Stimulated activated CD8-positive, alpha-beta memory T cell treated with anti-CD3 and anti-CD28 coated beads, Interleukin-7, amount 100 ng/mL, for 48 hours (primary cell): ENCODE results near the gene CPT1B.
"Not testable (repeated sequence)": the region's sequence is repeated elsewhere in the genome, so short reads cannot be mapped to it uniquely, and the experiment has no call there.

ENCODE experiments used
- DNase-seq, 2 donors: peaks; one replicate each; pipeline ENCODE4 v3.0.0-alpha.2; 2020; ENCODE audit warnings: low read depth in 1 of 2; ENCODE audit errors: extremely low read depth in 1 of 2

CPT1B gene

DNA sequence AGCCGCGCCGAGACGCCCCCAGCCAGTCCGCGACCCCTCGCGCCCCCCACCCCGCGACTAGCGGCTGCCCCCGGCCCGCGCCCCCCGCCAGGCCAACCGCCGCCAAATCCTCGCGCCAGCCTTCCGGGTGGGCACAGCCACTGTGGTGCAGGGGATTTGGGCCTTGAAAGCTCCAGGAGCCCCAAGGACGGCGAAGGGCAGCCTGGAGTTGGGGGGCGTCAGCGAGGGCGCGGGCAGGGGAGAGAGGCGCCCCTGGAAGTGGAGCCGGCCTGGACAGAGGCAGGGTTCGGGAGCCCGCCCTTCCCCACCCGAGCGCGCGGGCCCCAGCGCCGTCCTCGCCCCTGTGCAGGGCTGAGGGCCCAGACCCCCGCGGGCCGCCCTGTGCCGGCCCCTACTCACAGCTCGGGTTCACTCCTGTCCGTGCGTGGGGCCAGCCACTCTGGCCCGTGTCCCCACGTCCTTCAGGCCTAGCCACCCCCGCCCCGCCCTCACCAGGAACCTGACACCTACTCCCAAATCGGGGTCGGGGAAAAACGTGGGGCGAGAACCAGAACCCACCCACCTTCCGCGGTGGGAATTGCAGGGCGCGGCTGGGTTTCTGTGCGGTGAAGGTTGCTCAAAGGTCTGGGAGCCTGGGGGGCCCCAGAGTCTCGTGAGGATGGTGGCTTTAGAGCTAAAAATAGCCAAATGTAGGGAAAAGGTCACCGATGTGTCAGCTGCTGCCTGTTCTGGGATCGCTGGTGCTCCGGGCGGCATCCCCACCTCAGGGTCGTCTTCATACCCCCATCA, at the start of gene CPT1B:
Gene CPT1B, minus strand, starts transcription at position 441 of the 789 bp plus-strand sequence. CDS start 512 bp downstream, outside the sequence.
- no peak for DNase-seq

DNA sequence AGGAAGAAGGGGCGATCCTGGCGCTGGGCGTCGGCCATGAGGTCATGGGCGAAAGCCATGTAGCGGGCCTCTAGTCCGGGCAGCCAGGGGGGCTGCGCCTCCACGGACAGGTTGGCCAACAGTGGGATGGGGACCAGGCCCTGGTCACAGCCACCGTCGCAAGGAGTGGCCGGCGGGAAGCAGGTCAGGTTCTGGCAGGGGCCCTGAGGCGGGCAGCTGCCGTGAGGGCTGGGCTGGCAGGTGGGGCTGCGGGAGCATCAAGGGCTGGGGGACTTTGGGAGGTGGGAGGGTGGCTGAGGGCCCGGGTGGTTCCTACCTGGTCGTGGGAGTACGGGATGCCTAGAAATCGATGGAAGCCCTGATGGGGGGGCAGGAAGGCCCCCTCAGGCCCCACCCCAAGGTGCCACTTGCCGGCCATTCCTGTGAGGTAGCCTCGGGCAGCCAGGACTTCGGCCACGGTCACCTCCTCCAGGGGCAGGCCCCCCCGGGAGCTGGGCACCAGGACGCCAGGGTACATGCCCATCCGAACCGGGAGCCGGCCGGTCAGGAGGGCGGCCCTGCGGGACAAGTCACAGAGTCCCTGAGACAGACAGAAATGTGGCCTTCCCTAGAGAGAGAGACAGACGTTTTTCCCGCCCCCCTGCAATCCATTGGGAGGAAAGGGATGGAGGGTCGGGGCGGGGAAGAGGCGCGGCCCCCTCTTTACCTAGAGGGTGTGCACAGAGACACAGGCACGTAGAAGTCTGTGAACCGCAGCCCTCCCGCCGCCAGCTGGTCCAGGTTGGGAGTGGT, 48.8 kb upstream of the CPT1B start:
- no peak for DNase-seq

- no peak for DNase-seq
These were observed 48.2 kb upstream of the CPT1B start for GRCh38 chr22:50626314-50626849.

DNA sequence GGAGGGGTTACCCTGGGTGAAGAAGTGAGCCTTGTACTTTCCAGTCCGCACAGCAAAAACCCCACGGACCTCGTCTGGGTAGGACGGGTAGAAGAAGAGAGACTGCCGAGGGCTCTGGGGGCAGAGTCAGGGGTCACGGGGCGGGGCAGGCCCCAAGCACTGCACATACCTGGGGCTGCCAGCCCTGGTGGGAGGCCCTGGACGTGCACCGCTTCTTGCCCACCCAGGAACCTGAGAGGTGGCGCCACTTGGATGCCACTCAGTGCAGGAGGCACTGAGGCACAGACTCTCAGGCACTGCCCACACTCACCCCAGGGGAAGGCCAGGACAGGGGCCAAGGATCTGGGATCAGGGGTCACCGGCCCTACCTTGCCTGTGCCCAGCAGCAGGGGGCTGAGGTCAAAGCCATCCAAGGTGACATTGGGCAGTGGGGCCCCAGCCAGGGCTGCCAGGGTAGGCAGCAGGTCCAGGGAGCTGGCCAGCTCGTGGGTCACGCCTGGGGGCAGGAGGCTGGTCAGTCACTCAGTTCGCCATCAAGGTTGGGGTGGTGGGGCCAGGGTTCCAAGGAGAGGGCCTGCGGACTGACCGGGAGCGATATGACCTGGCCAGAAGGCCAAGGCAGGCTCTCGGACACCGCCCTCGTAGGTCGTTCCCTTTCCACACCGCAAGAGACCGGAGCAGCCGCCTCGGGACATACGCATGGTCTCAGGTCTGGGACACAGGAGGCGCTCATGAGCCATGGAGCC, 47.5 kb upstream of the CPT1B start:
- DNase-seq = no peak

DNA sequence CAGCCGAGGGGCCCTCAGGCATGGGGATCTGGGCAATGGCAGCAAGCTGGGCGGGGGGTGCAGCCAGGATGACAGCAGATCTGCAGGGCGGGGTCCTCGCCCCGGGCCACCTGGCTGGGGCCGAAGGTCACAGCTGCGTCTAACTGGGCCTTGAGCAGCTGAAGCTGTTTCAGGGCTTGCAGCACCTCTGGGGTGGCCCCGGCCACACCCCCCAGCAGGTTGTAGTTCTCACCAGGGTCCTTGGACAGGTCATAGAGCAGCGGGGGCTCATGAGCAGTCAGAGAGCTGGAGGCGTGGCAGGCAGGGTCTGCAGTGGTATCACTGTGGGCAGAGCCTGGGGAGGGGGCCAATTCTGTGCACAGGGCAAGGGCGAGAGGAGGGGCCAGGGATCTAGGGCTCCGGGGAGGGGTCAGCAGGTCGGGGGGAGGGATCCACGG, 46.9 kb upstream of the CPT1B start:
- DNase-seq = no peak

GRCh38 chr22:50624347-50625130, 46.3 kb upstream of the CPT1B start:
- no peak for DNase-seq

- DNase-seq = no peak
These were observed 44.6 kb upstream of the CPT1B start for GRCh38 chr22:50622723-50623327.

GRCh38 chr22:50621948-50622722, 43.9 kb upstream of the CPT1B start:
- no peak for DNase-seq

- peak in 1 of 2 donors; percentile 59 for DNase-seq
These were observed 43.2 kb upstream of the CPT1B start for GRCh38 chr22:50621356-50621880.

DNA sequence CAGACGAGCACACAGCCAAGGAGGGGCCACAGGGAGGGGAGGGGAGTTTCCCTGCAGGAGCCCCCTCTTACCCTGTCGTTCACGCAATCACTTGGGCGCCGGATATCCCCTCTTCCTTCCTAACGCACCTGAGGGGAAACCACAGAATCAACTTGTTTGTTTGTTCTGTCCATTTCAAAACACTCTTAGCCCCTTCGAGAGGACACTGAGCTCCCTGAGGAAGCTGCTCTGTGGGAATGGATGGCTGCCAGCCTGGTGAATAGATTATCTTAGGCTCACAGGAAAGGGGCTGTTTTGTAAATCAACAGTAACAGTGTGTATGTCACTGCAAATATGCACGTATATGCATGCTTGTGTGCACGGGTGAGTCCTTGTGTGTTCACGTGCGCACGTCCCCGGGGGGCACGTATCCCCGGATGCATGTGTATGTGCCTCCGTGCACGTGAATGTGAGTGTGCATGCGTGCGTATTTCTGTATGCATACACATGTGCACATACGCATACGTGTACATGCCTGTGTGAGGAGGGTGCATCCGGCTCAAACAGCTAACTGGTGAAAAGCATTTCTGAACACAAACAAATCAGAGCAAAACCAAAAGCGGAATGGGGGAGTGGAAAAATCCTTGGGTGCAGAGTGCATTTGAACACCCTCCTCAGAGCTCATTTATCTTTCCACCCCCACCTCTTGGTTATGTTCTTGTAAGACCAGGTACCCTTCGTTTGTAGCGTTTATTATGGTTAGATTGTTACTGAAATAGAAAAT, 42.5 kb upstream of the CPT1B start:
- DNase-seq = peak in 1 of 2 donors; percentile 79

DNA sequence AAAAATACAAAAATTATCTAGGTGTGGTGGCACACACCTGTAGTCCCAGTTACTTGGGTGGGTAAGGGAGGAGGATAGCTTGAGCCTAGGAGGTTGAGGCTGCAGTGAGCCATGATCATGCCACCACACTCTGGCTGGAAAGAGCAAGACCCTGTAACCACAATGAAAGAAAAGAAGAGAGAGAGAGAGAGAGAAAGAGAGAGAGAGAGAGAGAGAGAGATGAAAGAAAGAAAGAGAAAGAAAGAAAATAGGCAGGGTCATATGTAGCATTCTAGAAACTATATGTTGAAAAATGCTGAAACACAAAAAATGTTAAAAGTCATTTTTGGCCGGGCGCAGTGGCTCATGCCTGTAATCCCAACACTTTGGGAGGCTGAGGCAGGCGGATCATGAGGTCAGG, 36.1 kb upstream of the CPT1B start:
- DNase-seq = not testable (repeated sequence)

- DNase-seq = no peak
These were observed 35.2 kb upstream of the CPT1B start for GRCh38 chr22:50613291-50613981.

DNA sequence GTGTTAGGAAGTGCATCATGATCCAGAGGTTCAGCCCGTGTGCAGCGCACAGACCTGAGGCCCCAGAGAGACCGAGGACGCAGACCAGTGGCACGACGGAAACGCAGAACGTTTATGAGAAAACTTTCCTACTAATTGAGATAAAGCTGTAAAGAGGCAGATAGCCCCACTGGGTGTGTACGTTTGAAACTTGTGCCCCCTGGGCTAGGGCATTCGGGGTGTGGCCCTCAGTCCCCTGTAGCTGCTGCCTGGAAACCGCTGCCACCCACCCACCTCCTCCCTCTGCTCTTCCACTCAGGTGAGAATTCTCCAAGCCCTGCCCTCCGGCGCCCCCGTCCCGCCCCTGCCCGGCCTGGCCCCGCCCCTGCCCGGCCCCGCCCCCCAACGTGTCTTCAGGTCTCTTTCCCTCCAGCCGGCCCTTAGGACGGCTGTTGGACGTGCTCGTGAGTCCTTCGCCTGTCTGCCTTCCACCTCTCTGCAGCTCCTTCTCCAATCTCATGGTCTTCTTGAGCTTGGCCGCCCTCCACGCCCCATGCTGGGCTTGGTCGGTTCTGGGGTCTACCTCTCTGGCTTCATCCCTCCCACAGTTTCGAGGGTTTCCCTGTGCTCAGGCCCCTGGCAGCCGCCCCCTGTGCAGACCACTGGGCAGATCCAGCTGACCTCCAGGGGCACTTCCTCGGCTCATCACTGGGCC, 34.4 kb upstream of the CPT1B start:
- no peak for DNase-seq

DNA sequence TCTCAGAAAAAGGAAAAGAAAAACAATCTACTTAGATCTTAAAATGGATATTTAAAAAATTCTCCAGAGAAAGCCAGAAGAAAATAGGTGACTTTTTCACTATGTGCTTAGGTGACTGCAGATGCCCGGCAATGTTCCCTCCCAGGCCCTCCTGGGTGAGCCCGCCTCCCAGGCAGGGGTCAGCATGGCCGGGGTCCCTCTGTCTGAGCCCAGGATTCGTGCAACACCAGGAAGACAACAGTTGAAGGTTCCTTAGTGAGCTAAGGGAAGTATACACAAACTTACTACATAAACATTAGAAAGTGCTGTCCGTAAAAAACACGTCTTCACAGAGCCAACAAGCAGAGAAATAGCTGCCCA, 33.9 kb upstream of the CPT1B start:
- DNase-seq = no peak

DNA sequence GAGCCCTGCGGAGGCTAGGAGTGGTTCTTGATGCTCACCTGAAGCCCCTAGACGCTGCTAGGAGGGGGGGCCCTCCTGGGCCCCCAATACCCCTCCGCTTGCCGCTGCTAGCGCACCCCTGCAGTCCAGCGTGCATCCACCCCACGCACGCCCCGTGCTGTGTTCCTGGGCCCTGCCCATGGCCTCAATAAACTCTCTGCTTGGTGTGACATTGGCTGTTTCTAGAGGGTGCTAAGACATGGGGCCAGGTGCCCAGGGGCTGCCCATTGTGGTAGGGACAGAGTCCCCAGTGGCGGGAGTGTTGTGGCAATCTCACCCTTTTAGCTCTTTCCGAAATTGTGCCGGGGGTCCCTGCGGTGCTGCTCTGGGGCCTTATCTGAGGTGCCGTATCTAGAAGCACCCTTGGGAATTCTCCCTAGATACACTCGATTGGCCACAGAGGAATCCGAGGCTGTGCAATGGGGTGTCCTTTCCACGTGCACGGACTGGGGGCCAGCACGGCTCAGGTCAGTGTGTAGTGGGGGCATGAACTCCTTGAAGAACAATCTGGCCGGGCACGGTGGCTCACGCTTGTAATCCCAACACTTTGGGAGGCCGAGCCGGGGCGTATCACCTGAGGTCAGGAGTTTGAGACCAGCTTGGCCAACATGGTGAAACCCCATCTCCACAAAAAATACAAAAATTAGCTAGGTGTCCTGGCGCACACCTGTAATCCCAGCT, 33.3 kb upstream of the CPT1B start:
- no peak for DNase-seq

DNA sequence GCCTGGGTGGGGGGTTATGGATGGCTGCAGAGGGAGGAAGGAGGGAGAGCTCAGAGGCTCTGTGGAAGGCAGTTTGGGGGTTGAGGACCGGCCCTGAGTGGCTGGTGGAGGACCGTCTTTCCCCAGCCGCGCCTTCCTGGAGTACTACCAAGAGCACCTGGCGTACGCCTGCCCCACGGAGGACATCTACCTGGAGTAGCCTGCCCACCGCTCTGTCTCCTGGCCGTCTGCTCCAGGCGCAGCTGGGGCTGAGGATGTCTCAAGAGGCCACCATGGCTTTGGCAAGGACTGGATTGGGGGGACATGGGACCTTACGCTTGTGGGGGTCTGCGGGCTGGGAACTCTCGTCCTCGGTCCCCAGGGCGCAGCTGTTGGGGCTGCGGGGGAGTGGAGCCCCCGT, 32.4 kb upstream of the CPT1B start:
- DNase-seq = no peak
